Nephron progenitor cell (in vitro differentiated cells): Measurements from ENCODE around the gene ZNF628.

ENCODE experiments used
- DNase-seq: peaks from one replicate; pipeline ENCODE4 v3.0.0; 2021
- H3K27ac Mint-ChIP-seq: 2 replicates; pipeline ENCODE4 v1.8.0; 2021; ENCODE audit warnings: mild to moderate bottlenecking, moderate library complexity, mixed read lengths
- H3K27me3 Mint-ChIP-seq: 2 replicates; pipeline ENCODE4 v1.8.0; 2021; ENCODE audit warnings: mild to moderate bottlenecking, low read depth, mixed read lengths; ENCODE audit not compliant: poor library complexity
- H3K36me3 Mint-ChIP-seq: 2 replicates; pipeline ENCODE4 v1.8.0; 2021; ENCODE audit warnings: low read depth, mixed read lengths
- H3K4me1 Mint-ChIP-seq: 2 replicates; pipeline ENCODE4 v1.8.0; 2021; ENCODE audit warnings: mixed read lengths
- H3K4me3 Mint-ChIP-seq: 2 replicates; pipeline ENCODE4 v1.8.0; 2021; ENCODE audit warnings: mild to moderate bottlenecking, moderate library complexity, mixed read lengths
- H3K9me3 Mint-ChIP-seq: 2 replicates; pipeline ENCODE4 v1.8.0; 2021; ENCODE audit warnings: mild to moderate bottlenecking, moderate library complexity, mixed read lengths
- CTCF ChIP-seq: fragments of 200-600 bp; sonication (generic); IDR thresholded peaks from 2 replicates; pipeline ENCODE4 v1.5.0; 2021; ENCODE audit warnings: antibody characterized with exemption

Gene ZNF628

GRCh38 chr19:55500368-55500952 lies 24.0 kb downstream of the ZNF628 start:
- TF ChIP-seq CTCF, result no peak
- no peak for DNase-seq
- Mint-ChIP-seq H3K9me3 (peaks cover 29% of the 10 kb centered on the region), H3K27me3 (peaks cover 48% of the 10 kb centered on the region), H3K4me1 (peaks cover 24% of the 10 kb centered on the region), H3K4me3 (no peak overlapping the region), H3K27ac (no peak overlapping the region), H3K36me3 (peaks cover 19% of the 10 kb centered on the region)

GRCh38 chr19:55502197-55502952 lies 26.0 kb downstream of the ZNF628 start:
- no peak overlapping the region for H3K27ac Mint-ChIP-seq
- peaks cover 61% of the 10 kb centered on the region for H3K27me3 Mint-ChIP-seq
- H3K4me3 Mint-ChIP-seq, result no peak overlapping the region

GRCh38 chr19:55503157-55503501 lies 26.7 kb downstream of the ZNF628 start:
- no peak for TF ChIP-seq CTCF
- peaks cover 16% of the 10 kb centered on the region for H3K4me1 Mint-ChIP-seq
- H3K9me3 Mint-ChIP-seq, result peaks cover 32% of the 10 kb centered on the region
- peaks cover 63% of the 10 kb centered on the region for H3K27me3 Mint-ChIP-seq
- DNase-seq, result no peak
- H3K36me3 Mint-ChIP-seq, result peaks cover 19% of the 10 kb centered on the region
- no peak overlapping the region for H3K4me3 Mint-ChIP-seq
- no peak overlapping the region for H3K27ac Mint-ChIP-seq

More at GRCh38 chr19:55502197-55502952, 26.0 kb downstream of the ZNF628 start:
- H3K36me3 Mint-ChIP-seq, result peaks cover 19% of the 10 kb centered on the region
- no peak for DNase-seq
- H3K4me1 Mint-ChIP-seq, result peaks cover 10% of the 10 kb centered on the region
- H3K9me3 Mint-ChIP-seq, result peaks cover 32% of the 10 kb centered on the region
- no peak for TF ChIP-seq CTCF

- Mint-ChIP-seq H3K4me3 (no peak overlapping the region), H3K9me3 (peaks cover 32% of the 10 kb centered on the region), H3K27ac (no peak overlapping the region), H3K4me1 (peaks cover 16% of the 10 kb centered on the region), H3K27me3 (peaks cover 64% of the 10 kb centered on the region), H3K36me3 (peaks cover 19% of the 10 kb centered on the region)
- peak; percentile 94 for DNase-seq
- TF ChIP-seq CTCF, result peak; percentile 98
Measured at GRCh38 chr19:55503502-55504251, 27.3 kb downstream of the ZNF628 start.

GRCh38 chr19:55504252-55504603 lies 27.8 kb downstream of the ZNF628 start:
- Mint-ChIP-seq H3K27ac (no peak overlapping the region), H3K27me3 (peaks cover 63% of the 10 kb centered on the region), H3K36me3 (peaks cover 19% of the 10 kb centered on the region), H3K4me1 (peaks cover 11% of the 10 kb centered on the region), H3K9me3 (peaks cover 32% of the 10 kb centered on the region), H3K4me3 (no peak overlapping the region)
- no peak for DNase-seq
- no peak for TF ChIP-seq CTCF
